K562 (cell line): ENCODE results near the gene CNDP2. TPM values are rescaled to one million over a fixed set of nuclear protein-coding genes. Genes with fewer than 3 reads are reported as not detected.
"Not testable (repeated sequence)": the region's sequence is repeated elsewhere in the genome, so short reads cannot be mapped to it uniquely, and the experiment has no call there.

ENCODE experiments used
- ATAC-seq: fragments of 200-7000 bp; cut with Tn5 transposase; 3 replicates; pipeline ENCODE4 v1.9.1; 2020; ENCODE audit warnings: moderate library complexity
- BruUV-seq: library from RNA; stranded (reverse); fragments of 400-500 nt; replicated peaks from 2 replicates; lab custom pipeline; 2021; lab: Mats Ljungman, UMichigan
- CTCF ChIA-PET: fragments of 300-600 bp; formaldehyde crosslinking; extraction: SDS; loops from one replicate; lab custom pipeline; 2021; ENCODE audit warnings: low intra/inter-chr PET ratio; lab: Yijun Ruan, JAX
- POLR2A ChIA-PET: fragments of 300-600, 350-650 bp; sonication (Branson Sonifier 250); formaldehyde crosslinking; extraction: SDS; loops from one replicate; lab custom pipeline; 2021; ENCODE audit warnings: antibody characterized with exemption, inconsistent platforms; lab: Yijun Ruan, JAX
- DNase-seq, 4 experiments: peaks; one replicate each; pipeline versions ENCODE4 v3.0.0 to v3.0.0-alpha.2; 2011 to 2018; ENCODE audit warnings: low spot score in 3 of 4, mixed read lengths in 3 of 4; ENCODE audit errors: extremely low read depth in 1 of 4
- FAIRE-seq: peaks from 2 replicates; lab custom pipeline; 2011; peaks lifted over from hg19 to GRCh38; lab: Jason Lieb, UNC
- H2AFZ ChIP-seq: 2 replicates; pipeline ENCODE4 v1.6.0; 2011; ENCODE audit warnings: low read depth, low read length, control low read depth, inconsistent platforms
- H3K27ac ChIP-seq: fragments of 200-600 bp; 3 replicates; pipeline ENCODE4 v1.8.0; 2011; ENCODE audit warnings: low read depth, mild to moderate bottlenecking, control low read depth, inconsistent platforms, low read length, moderate library complexity, mixed read lengths; ENCODE audit errors: extremely low read depth
- H3K27me3 ChIP-seq, 2 experiments: fragments of 300-600 bp in 1 of 2; 2 replicates in 1 of 2; 3 replicates in 1 of 2; pipeline versions ENCODE4 v1.6.0 to v1.8.0; 2011; ENCODE audit warnings: inconsistent platforms in 2 of 2, low read length in 2 of 2, mild to moderate bottlenecking in 1 of 2, mixed read lengths in 1 of 2, moderate library complexity in 1 of 2; ENCODE audit not compliant: control insufficient read depth in 2 of 2, insufficient read depth in 2 of 2
- H3K36me3 ChIP-seq: fragments of 300-600 bp; 3 replicates; pipeline ENCODE4 v1.8.0; 2011; ENCODE audit warnings: mild to moderate bottlenecking, low read length, inconsistent platforms; ENCODE audit not compliant: control insufficient read depth, insufficient read depth
- H3K4me1 ChIP-seq, 2 experiments: fragments of 200-600 bp in 1 of 2; replicated peaks in 1 of 2; 2 replicates in 1 of 2; 3 replicates in 1 of 2; pipeline versions ENCODE4 v1.5.1 to v1.8.0; 2011; ENCODE audit warnings: inconsistent platforms in 2 of 2, low read length in 2 of 2, mild to moderate bottlenecking in 1 of 2, mixed read lengths in 1 of 2, moderate library complexity in 1 of 2; ENCODE audit not compliant: control insufficient read depth in 2 of 2, insufficient read depth in 2 of 2
- H3K4me2 ChIP-seq: 2 replicates; pipeline ENCODE4 v1.6.1; 2011; ENCODE audit warnings: low read length, control low read depth, inconsistent platforms, mixed read lengths; ENCODE audit not compliant: insufficient read depth
- H3K4me3 ChIP-seq: fragments of 200-600 bp; sonication (generic), shearing (Covaris generic); 2 replicates; pipeline ENCODE4 v1.5.1; 2016; ENCODE audit warnings: control low read depth, inconsistent platforms
- H3K79me2 ChIP-seq: fragments of 200-600 bp; 3 replicates; pipeline ENCODE4 v1.8.0; 2011; ENCODE audit warnings: low read length, inconsistent platforms; ENCODE audit not compliant: control insufficient read depth, insufficient read depth
- H3K9ac ChIP-seq, 2 experiments: 2 replicates each; pipeline versions ENCODE4 v1.6.0 to v1.6.1; 2011; ENCODE audit warnings: low read depth in 2 of 2, low read length in 2 of 2, control low read depth in 1 of 2, inconsistent platforms in 1 of 2, mild to moderate bottlenecking in 1 of 2, mixed read lengths in 1 of 2; ENCODE audit not compliant: insufficient read depth in 1 of 2
- H3K9me1 ChIP-seq: one replicate; pipeline ENCODE4 v1.6.0; 2011; ENCODE audit warnings: inconsistent platforms, mild to moderate bottlenecking, low read length, moderate library complexity; ENCODE audit not compliant: control insufficient read depth, insufficient read depth
- H3K9me3 ChIP-seq: replicated peaks from 2 replicates; pipeline ENCODE4 v1.5.1; 2011; ENCODE audit warnings: low read depth, low read length, inconsistent platforms; ENCODE audit not compliant: control insufficient read depth, insufficient read depth
- H4K20me1 ChIP-seq: replicated peaks from 2 replicates; pipeline ENCODE4 v1.6.1; 2011; ENCODE audit warnings: low read length, inconsistent platforms, mixed read lengths; ENCODE audit not compliant: control insufficient read depth, insufficient read depth
- CHD1 ChIP-seq: fragments of 200-600 bp; sonication (generic); IDR thresholded peaks from one replicate; pipeline ENCODE4 v1.6.1; 2012; ENCODE audit warnings: mild to moderate bottlenecking, moderate library complexity, low read length, inconsistent platforms
- CREBBP ChIP-seq: IDR thresholded peaks from one replicate; pipeline ENCODE4 v1.6.1; 2012; ENCODE audit warnings: low read depth, mild to moderate bottlenecking, control low read depth, inconsistent platforms, low read length
- DNMT1 ChIP-seq: fragments of 450-650 bp; IDR thresholded peaks from 2 replicates; pipeline ENCODE4 v1.6.1; 2016; ENCODE audit warnings: antibody characterized with exemption, mild to moderate bottlenecking
- EGR1 ChIP-seq: fragments of 450-650 bp; conservative IDR thresholded peaks from 2 replicates; pipeline ENCODE4 v1.6.1; 2017; ENCODE audit warnings: mild to moderate bottlenecking
- EZH2 ChIP-seq: IDR thresholded peaks from 2 replicates; pipeline ENCODE4 v1.6.1; 2012; ENCODE audit warnings: low read depth, mild to moderate bottlenecking, inconsistent platforms, low read length, borderline replicate concordance
- HMG20B ChIP-seq: fragments of 250-450 bp; sonication (Bioruptor Pico); IDR thresholded peaks from 2 replicates; pipeline ENCODE4 v1.5.0; 2021; ENCODE audit warnings: mild to moderate bottlenecking
- HOXB6 ChIP-seq: fragments of 250-450 bp; sonication (Bioruptor Pico); IDR thresholded peaks from 2 replicates; pipeline ENCODE4 v1.5.1; 2022; ENCODE audit warnings: mild to moderate bottlenecking, borderline replicate concordance
- KDM1A ChIP-seq, 2 experiments: fragments of 450-650 bp; IDR thresholded peaks; 2 replicates each; pipeline ENCODE4 v1.6.1; 2016; ENCODE audit warnings: mild to moderate bottlenecking in 2 of 2
- NUFIP1 ChIP-seq: fragments of 450-650 bp; IDR thresholded peaks from 2 replicates; pipeline ENCODE4 v1.6.1; 2018; ENCODE audit not compliant: partially characterized antibody
- PTBP1 ChIP-seq: fragments of 200-400 bp; formaldehyde crosslinking; IDR thresholded peaks from 2 replicates; pipeline ENCODE4 v1.6.1; 2017; ENCODE audit warnings: low read depth, low read length
- SRF ChIP-seq, 2 experiments: fragments of 250-450, 450-650 bp in 1 of 2; sonication (Bioruptor Pico) in 1 of 2; sonication (generic) in 1 of 2; formaldehyde crosslinking; IDR thresholded peaks; 2 replicates each; pipeline versions ENCODE4 v1.5.0 to v1.5.1; 2020 to 2022; ENCODE audit warnings: mild to moderate bottlenecking in 1 of 2, missing genetic modification reagents in 1 of 2
- ZNF174 ChIP-seq: fragments of 250-450 bp; sonication (Bioruptor Pico); IDR thresholded peaks from 2 replicates; pipeline ENCODE4 v1.4.0; 2020; ENCODE audit warnings: mild to moderate bottlenecking
- ZNF197 ChIP-seq: fragments of 200-800 bp; sonication (Bioruptor generic); IDR thresholded peaks from 2 replicates; pipeline ENCODE4 v1.6.1; 2016; ENCODE audit warnings: low read depth, missing genetic modification characterization, missing compliant biosample characterization
- ZNF311 ChIP-seq: fragments of 250-450 bp; sonication (Bioruptor Pico); IDR thresholded peaks from 2 replicates; pipeline ENCODE4 v1.4.0; 2020; ENCODE audit warnings: mild to moderate bottlenecking, moderate library complexity
- ZNF79 ChIP-seq: fragments of 250-450 bp; sonication (Bioruptor Pico); IDR thresholded peaks from 2 replicates; pipeline ENCODE4 v1.4.0; 2020; ENCODE audit warnings: low read depth, mild to moderate bottlenecking, moderate library complexity
- WGBS: fragments of 100-300 bp; shearing (Covaris generic); methylation state at CpG from one replicate; pipeline ENCODE4 v1.1.6; 2016; ENCODE audit warnings: low coverage, mixed read lengths; ENCODE audit not compliant: insufficient coverage; ENCODE audit errors: missing lambda C conversion rate; 5-methylcytosine and 5-hydroxymethylcytosine counted together
- in situ Hi-C: fragments of 300-500 bp; cut with MboI; formaldehyde crosslinking; loops from 4 replicates; pipeline ENCODE4 v1.15.0; 2018; ENCODE audit warnings: inconsistent platforms, mixed read lengths
- intact Hi-C: fragments of 100-400 bp; cut with micrococcal nuclease; formaldehyde crosslinking; loops from 2 replicates; pipeline ENCODE4 v1.14.2; 2022
- polyA plus RNA-seq, 8 experiments: library from polyadenylated mRNA; depleted of rRNA in 4 of 8; stranded (reverse) in 5 of 8; unstranded in 3 of 8; fragments of >200 nt; fragmentation: Nextera tagmentation in 2 of 8; fragmentation: Illumina TruSeq in 1 of 8; extraction: Ambion mirVana in 2 of 8; extraction: Trizol in 1 of 8; gene quantifications; 2 replicates each; pipeline versions ENCODE4 v1.2.1 to v1.2.3, GENCODE V29; 2011 to 2014; ENCODE audit warnings: inconsistent platforms in 1 of 8, missing spikeins in 1 of 8
- total RNA-seq, 7 experiments: library from RNA; depleted of rRNA in 6 of 7; stranded (reverse); fragments of >200 nt in 6 of 7; fragmentation: Illumina TruSeq in 2 of 7; extraction: Trizol in 2 of 7; gene quantifications; 2 replicates each; pipeline versions ENCODE4 v1.2.1 to v1.2.3, GENCODE V29; 2011 to 2021; ENCODE audit warnings: low replicate concordance in 1 of 7
- TF ChIP-seq, protein P1 (sequence below): fragments of 250-450 bp; sonication (Bioruptor Pico); IDR thresholded peaks from 2 replicates; pipeline ENCODE4 v1.8.0; 2022; ENCODE audit warnings: inconsistent platforms

Gene CNDP2
- total and polyA plus RNA-seq, 9 of the 15 experiments (the other 6 are each of a cell fraction or from before 2014, with no cell fraction given): 34.1 to 128 (median 53.8) TPM

DNA sequence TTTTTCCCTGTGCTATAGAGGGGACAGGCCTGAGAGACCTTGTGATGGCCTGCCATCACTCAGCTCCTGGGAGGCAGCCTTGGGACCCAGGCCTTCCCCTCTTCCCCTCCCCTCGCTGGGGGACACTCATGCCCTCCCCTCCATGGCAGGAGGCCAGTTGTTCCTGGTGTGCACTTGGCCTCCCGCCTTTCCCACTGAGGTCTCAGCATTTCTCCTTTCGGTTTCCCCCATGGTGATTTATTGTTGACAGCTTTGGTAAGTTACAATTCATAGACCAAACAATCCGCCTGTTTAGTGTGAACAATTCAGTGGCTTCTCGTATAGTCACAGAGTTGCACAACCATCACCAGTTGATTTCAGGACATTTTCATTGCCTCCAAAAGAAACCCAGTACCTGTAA is 27.9 kb downstream of the CNDP2 start (continued):
- TF ChIP-seq SRF (CRISPR knock-in tag; IDR thresholded peaks at IDR 0.05): no peak

DNA sequence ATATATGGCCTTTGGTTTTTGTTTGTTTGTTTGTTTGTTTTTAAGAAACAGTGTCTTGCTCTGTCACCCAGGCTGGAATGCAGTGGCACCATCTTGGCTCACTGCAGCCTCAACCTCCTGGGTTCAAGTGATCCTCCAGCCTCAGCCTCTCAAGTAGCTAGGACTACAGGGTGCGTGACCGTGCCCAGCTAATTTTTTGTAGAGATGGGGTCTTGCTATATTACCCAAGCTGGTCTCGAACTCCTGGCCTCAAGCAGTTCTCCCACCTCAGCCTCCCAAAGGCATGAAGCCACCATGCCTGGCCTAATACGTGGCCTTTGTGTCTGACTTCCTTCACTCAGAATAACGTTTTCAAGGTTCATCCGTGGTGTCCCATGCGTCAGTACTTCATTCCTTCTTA is 28.8 kb downstream of the CNDP2 start:
- WGBS: 59% methylated on average over 6 of the region's 7 CpGs
- H3K27me3 ChIP-seq, H4K20me1 ChIP-seq, H3K27ac ChIP-seq, H3K4me1 ChIP-seq, H3K79me2 ChIP-seq, CTCF ChIA-PET, DNase-seq, H2AFZ ChIP-seq, ATAC-seq, H3K4me2 ChIP-seq, in situ Hi-C loops, intact Hi-C loops, FAIRE-seq, H3K9me3 ChIP-seq, H3K36me3 ChIP-seq, POLR2A ChIA-PET, H3K9ac ChIP-seq, BruUV-seq, H3K4me3 ChIP-seq, H3K9me1 ChIP-seq: not testable (repeated sequence)

DNA sequence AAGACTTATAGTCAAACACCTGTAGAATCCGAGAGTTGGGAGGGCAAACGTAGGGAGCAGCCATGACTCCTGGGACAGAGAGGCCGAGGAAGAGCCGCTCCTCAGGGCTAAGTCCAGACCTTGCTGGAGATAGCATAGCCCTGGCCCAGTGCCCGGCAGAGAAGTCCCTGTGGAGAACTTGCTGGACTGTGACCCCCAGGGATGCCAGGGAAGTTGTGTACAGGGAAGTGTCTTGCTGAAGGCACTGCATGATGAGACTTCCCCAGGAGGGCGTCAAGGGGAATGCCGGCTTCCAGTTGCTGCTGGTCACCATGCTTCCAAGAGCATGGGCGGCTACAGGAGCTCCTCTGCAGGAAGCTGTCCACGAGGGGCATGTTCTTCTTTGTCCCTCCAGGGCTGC is 29.6 kb downstream of the CNDP2 start:
- no peak overlapping the region for H3K4me3 ChIP-seq
- no peak for FAIRE-seq
- H3K27me3 ChIP-seq: peaks cover 0 to 15% of the 10 kb centered on the region in 2 experiments; a peak in 3 of 5 replicates
- no peaks in the 10 kb centered on the region for H3K9me3 ChIP-seq
- no peak for DNase-seq
- no peak for ATAC-seq
- intact Hi-C loops (no loop called here), in situ Hi-C loops (no loop called here)
- no peak overlapping the region for H2AFZ ChIP-seq
- H3K4me2 ChIP-seq: no peak overlapping the region
- no TSS peak for BruUV-seq
- no peaks in the 10 kb centered on the region for H3K9me1 ChIP-seq
- H4K20me1 ChIP-seq: no peaks in the 10 kb centered on the region
- no peak overlapping the region for H3K9ac ChIP-seq
- CTCF ChIA-PET: no interaction called here
- POLR2A ChIA-PET: no interaction called here
- H3K27ac ChIP-seq: no peak overlapping the region
- WGBS: 27% methylated on average over 7 of the region's 9 CpGs
- H3K79me2 ChIP-seq: no peaks in the 10 kb centered on the region
- H3K36me3 ChIP-seq: peaks cover 2% of the 10 kb centered on the region; the same call in 1 of the 3 replicates
- H3K4me1 ChIP-seq: peaks cover 0 to 3% of the 10 kb centered on the region in 2 experiments; a peak in 1 of 5 replicates
- TF ChIP-seq EZH2 (no peak), ZNF197 (CRISPR knock-in tag) (no peak), CREBBP (no peak), HOXB6 (CRISPR knock-in tag) (no peak), CHD1 (no peak), PTBP1 (no peak), KDM1A (IDR thresholded peaks at IDR 0.05) (no peak), ZNF174 (CRISPR knock-in tag) (no peak), NUFIP1 (no peak), ZNF311 (no peak), DNMT1 (no peak), HMG20B (CRISPR knock-in tag) (no peak), ZNF79 (CRISPR knock-in tag) (no peak), EGR1 (no peak)
- TF ChIP-seq, protein P1, sequence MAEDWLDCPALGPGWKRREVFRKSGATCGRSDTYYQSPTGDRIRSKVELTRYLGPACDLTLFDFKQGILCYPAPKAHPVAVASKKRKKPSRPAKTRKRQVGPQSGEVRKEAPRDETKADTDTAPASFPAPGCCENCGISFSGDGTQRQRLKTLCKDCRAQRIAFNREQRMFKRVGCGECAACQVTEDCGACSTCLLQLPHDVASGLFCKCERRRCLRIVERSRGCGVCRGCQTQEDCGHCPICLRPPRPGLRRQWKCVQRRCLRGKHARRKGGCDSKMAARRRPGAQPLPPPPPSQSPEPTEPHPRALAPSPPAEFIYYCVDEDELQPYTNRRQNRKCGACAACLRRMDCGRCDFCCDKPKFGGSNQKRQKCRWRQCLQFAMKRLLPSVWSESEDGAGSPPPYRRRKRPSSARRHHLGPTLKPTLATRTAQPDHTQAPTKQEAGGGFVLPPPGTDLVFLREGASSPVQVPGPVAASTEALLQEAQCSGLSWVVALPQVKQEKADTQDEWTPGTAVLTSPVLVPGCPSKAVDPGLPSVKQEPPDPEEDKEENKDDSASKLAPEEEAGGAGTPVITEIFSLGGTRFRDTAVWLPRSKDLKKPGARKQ (CRISPR knock-in tag): no peak
